ENCODE measurements around the gene TTLL5.
"Not testable (repeated sequence)": the region's sequence is repeated elsewhere in the genome, so short reads cannot be mapped to it uniquely, and the experiment has no call there.

TTLL5 gene

GRCh38 chr14:75915045-75915444 is 254.0 kb downstream of the TTLL5 start:
- DNase-seq (ENCODE audit: low read depth) = no peak

DNA sequence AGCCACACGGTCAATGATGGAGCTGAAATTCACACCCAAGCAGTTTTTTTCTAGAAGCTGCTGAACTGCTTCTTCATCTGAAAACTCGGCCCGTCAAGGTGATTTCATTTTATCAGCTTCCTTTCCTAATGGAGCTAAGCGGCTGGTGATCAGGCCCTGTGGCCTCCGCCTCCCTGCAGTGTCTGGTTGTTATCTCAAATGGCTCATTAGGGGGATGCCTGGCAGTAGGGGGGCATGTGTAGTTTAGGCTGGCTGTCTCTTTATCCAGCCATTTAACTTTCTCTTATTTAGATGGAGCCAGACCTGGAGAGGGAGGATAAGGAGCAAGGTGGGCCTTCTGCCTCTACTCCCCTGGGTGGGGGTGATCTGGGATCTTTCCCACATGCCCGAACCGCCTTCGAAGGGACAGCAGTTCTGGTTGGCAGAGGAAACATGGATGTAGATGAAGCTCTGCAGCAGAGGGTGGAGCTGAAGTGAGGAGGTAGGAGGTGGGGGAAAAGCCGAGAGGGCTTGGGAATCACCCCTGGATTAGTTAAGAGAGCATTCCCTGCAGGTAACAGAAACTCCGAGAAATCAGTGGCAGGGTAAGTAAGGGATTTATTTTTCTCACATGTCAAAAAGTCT is 256.4 kb downstream of the TTLL5 start:
- DNase-seq (ENCODE audit: low read depth) = no peak

GRCh38 chr14:75917946-75918335 is 256.9 kb downstream of the TTLL5 start:
- DNase-seq (ENCODE audit: low read depth) = no peak

DNA sequence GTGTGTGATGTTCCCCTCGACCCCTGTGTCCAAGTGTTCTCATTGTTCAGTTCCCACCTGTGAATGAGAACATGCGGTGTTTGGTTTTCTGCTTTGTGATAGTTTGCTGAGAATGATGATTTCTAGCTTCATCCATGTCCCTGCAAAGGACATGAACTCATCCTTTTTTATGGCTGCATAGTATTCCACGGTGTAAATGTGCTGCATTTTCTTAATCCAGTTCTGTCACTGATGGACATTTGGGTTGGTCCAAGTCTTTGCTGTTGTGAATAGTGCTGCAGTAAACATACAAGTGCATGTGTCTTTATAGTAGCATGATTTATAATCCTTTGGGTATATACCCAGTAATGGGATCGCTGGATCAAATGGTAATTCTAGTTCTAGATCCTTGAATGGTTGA is 259.4 kb downstream of the TTLL5 start:
- not testable (repeated sequence) for DNase-seq (ENCODE audit: low read depth)

- DNase-seq (ENCODE audit: low read depth) = not testable (repeated sequence)
Observed at GRCh38 chr14:75925141-75925840, 264.2 kb downstream of the TTLL5 start.

- DNase-seq (ENCODE audit: low read depth) = no peak
Observed at GRCh38 chr14:75926431-75927115, 265.5 kb downstream of the TTLL5 start.

- DNase-seq (ENCODE audit: low read depth) = no peak
Observed at GRCh38 chr14:75927564-75928087, 266.6 kb downstream of the TTLL5 start.

- no peak for DNase-seq (ENCODE audit: low read depth)
Observed at GRCh38 chr14:75928690-75929181, 267.7 kb downstream of the TTLL5 start.

- no peak for DNase-seq (ENCODE audit: low read depth)
Observed at GRCh38 chr14:75933712-75934296, 272.8 kb downstream of the TTLL5 start.

DNA sequence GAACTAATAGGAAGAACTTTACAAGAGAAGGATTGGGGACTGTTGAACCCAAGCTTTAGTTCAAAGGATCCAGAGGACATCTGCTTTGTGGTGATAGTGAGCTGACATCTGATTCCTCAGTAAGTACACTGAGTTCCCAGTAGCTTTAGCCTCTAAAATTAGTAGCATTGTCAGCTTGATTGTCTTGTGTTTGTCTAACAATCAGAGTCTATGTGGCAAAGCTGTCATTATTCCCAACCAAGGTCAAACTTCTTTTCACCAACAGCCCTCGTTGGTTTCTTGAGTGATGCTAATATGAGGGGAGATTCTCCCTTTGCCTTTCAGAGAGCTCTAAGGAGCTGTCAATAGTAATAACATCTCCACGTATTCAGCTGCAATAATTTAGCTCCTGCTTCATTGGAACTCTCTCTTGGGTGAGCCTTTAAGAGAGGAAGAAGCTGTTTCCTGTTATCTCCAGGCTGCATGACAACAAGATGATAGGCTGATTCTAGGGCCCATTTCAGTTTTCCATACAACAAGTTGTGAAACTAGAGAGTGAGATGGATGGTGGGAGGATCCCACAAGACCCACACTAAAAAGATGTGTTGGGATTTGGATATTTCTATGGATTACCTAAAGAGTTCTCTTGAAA is 274.1 kb downstream of the TTLL5 start:
- DNase-seq (ENCODE audit: low read depth) = no peak

GRCh38 chr14:75939200-75939599 is 278.2 kb downstream of the TTLL5 start:
- DNase-seq (ENCODE audit: low read depth) = no peak

GRCh38 chr14:75941030-75941429 is 280.0 kb downstream of the TTLL5 start:
- no peak for DNase-seq (ENCODE audit: low read depth)

- DNase-seq (ENCODE audit: low read depth) = no peak
Observed at GRCh38 chr14:75944607-75945241, 283.7 kb downstream of the TTLL5 start.

DNA sequence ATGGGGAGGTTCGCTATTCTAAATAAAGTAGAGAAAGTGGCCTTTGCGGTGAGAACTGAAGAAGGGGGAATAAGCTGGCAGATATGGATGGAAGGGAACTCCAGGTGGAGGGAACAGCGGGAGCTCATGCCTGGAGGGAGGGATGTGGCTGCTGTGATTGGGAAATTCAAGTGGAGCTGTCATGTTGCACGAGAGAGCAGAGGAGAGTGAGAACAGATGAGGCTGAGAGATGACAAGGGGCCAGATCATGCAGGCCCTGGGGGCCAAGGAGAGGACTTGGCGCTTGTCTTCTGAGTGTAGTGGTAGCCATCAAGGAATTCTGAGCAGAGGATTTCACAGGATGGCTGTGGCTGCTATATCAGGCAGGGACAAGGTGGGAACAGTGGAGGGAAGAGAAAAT is 285.7 kb downstream of the TTLL5 start:
- DNase-seq (ENCODE audit: low read depth) = no peak

GRCh38 chr14:75952489-75952888 is 291.4 kb downstream of the TTLL5 start:
- DNase-seq (ENCODE audit: low read depth) = no peak

GRCh38 chr14:75959031-75959430 is 298.0 kb downstream of the TTLL5 start:
- no peak for DNase-seq (ENCODE audit: low read depth)

DNA sequence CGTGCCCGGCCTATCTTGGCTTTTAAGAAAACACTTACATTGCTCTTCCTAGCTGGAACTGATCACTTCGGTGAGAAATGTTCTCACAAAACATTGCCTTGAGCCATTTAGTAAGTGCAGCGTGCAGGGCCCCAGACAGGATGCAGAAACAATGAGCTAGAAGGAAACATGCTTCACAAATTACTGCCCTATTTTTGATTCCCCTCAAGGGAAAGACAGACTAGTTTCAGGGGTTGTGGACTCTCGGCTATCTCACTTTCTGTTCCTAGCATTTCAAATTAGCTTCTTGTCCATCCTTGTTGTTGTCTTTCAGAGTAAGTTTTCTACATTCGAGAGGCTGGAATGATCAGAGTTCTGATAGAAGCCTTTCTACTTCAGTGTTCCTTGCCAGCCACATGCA is 299.2 kb downstream of the TTLL5 start:
- DNase-seq (ENCODE audit: low read depth) = no peak

DNA sequence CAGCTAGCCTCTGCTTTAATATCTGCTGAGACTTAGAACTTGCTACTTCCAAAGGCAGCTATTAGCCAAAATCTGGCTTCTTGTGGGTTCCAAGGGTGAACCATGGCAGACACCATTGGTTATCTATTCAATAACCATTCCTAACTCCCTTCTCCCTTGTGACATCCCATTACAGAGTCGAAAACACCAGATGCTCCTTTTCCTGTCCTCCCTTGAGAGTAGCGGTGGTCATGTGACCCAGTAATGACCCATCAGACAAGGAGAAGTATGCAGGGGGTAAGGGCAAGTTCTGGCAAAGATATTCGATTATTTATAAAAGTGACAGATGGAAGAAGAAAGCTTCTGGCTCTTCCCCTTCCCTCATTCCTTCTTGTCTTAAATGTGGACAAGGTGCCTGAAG is 300.6 kb downstream of the TTLL5 start:
- DNase-seq (ENCODE audit: low read depth) = no peak

DNA sequence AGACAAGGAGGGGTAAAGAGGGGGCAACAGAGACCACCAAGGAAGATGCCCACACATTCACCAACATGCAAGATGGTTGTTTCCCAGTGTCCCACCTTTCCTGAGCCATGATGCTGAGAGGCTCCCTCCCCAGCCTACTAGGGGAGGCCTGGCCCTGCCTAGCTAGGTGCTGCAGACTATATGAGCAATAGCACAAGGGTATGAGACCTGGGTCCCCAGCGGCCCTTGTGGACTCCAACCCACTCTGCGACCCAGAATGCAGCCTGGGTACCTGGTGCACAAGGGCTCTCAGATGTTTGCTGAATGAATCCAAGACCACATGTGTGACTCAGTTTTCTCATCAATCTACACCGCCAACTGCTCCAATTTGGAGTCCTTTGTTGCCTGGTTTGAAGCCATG is 306.8 kb downstream of the TTLL5 start:
- DNase-seq (ENCODE audit: low read depth) = no peak

DNA sequence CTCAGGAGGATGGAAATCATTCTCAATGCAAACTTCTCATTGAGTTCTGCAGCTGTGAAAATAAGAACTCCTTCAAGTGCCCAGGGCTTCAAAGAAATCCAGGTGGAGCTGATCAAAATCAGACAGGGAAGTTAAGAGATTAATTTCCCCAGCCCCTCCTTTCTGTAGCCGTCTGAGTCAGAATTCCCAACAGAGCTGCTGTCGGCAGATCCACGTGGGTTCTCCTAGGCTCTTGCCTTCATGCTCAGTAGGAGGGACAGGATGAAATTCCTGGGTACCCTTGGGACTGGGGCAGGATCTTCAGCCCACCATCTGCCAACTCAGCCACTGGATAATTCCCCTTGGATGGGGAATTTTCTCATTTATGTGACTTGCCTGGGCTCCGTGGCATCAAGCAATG is 307.4 kb downstream of the TTLL5 start:
- no peak for DNase-seq (ENCODE audit: low read depth)

DNA sequence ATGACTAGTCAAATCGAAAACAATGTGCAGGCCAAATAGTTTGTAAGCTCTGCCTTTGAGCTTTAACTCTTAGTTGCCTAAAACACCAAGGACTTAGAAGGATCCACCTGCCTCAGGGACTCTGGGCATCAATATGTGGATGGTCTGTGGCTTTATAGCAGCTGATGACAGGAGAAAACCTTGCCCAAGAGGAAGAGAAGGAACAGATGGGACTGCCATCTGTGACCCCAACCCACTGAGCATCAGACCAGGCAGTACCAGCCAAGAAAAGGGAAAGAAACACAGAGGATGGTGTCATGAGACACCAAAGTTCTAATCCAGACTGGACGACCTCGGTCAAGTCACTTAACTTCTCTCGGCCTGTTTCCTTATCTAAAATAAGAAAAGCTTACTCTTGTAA is 308.1 kb downstream of the TTLL5 start:
- no peak for DNase-seq (ENCODE audit: low read depth)

GRCh38 chr14:75969891-75970290 is 308.8 kb downstream of the TTLL5 start:
- no peak for DNase-seq (ENCODE audit: low read depth)

Data from T follicular helper cell (primary cell).